HepG2 (cell line): ENCODE measurements around the gene SCFD2. TPM values are rescaled to one million over a fixed set of nuclear protein-coding genes. Genes with fewer than 3 reads are reported as not detected.

Experiments used
- ATAC-seq: fragments of 200-7000 bp; cut with Tn5 transposase; 3 replicates; pipeline ENCODE4 v1.9.1; 2020; ENCODE audit warnings: mild to moderate bottlenecking, moderate library complexity
- BruUV-seq: library from RNA; stranded (reverse); fragments of 400-500 nt; replicated peaks from 2 replicates; lab custom pipeline; 2021; lab: Mats Ljungman, UMichigan
- CTCF ChIA-PET: fragments of 300-600 bp; formaldehyde crosslinking; extraction: SDS; loops from one replicate; lab custom pipeline; 2021; ENCODE audit warnings: low total read pairs, inconsistent platforms, low intra/inter-chr PET ratio; lab: Yijun Ruan, JAX
- POLR2A ChIA-PET: fragments of 350-600 bp; sonication (Branson Sonifier 250); formaldehyde crosslinking; loops from one replicate; lab custom pipeline; 2020; ENCODE audit warnings: antibody characterized with exemption, inconsistent platforms; lab: Yijun Ruan, JAX
- DNase-seq: peaks from one replicate; pipeline ENCODE4 v3.0.0-alpha.2; 2015; ENCODE audit warnings: low spot score
- FAIRE-seq: peaks from 3 replicates; lab custom pipeline; 2011; peaks lifted over from hg19 to GRCh38; lab: Jason Lieb, UNC
- H2AFZ ChIP-seq: one replicate; pipeline ENCODE4 v1.6.1; 2011; ENCODE audit warnings: low read length, inconsistent platforms
- H3K27ac ChIP-seq: fragments of 300-600 bp; 3 replicates; pipeline ENCODE4 v1.8.0; 2011; ENCODE audit warnings: mixed run types, mild to moderate bottlenecking, mixed read lengths, low read length, inconsistent platforms; ENCODE audit not compliant: insufficient read depth; ENCODE audit errors: extremely low read length
- H3K27me3 ChIP-seq, 2 experiments: fragments of 200-600 bp in 1 of 2; 2 replicates in 1 of 2; 3 replicates in 1 of 2; pipeline versions ENCODE4 v1.6.0 to v1.8.0; 2011; ENCODE audit warnings: low read length in 2 of 2, mild to moderate bottlenecking in 2 of 2, moderate library complexity in 2 of 2, inconsistent platforms in 1 of 2; ENCODE audit not compliant: insufficient read depth in 2 of 2, control insufficient read depth in 1 of 2
- H3K36me3 ChIP-seq, 2 experiments: fragments of 200-600 bp in 1 of 2; replicated peaks in 1 of 2; 2 replicates in 1 of 2; 3 replicates in 1 of 2; pipeline versions ENCODE4 v1.5.1 to v1.8.0; 2011; ENCODE audit warnings: low read length in 2 of 2, inconsistent platforms in 1 of 2; ENCODE audit not compliant: insufficient read depth in 2 of 2, control insufficient read depth in 1 of 2
- H3K4me1 ChIP-seq: 2 replicates; pipeline ENCODE4 v1.5.1; 2012; ENCODE audit warnings: low read length, inconsistent platforms; ENCODE audit not compliant: insufficient read depth
- H3K4me2 ChIP-seq: 2 replicates; pipeline ENCODE4 v1.6.0; 2011; ENCODE audit warnings: low read depth, low read length, inconsistent platforms
- H3K4me3 ChIP-seq, 3 experiments: fragments of 200-600 bp in 1 of 3; sonication (generic), shearing (Covaris generic) in 1 of 3; replicated peaks in 1 of 3; 2 replicates each; pipeline ENCODE4 v1.5.1; 2011 to 2016; ENCODE audit warnings: low read length in 3 of 3, inconsistent platforms in 2 of 3, low read depth in 2 of 3, mild to moderate bottlenecking in 2 of 3, control low read depth in 1 of 3, mixed read lengths in 1 of 3; ENCODE audit not compliant: insufficient read depth in 1 of 3
- H3K79me2 ChIP-seq: one replicate; pipeline ENCODE4 v1.6.1; 2011; ENCODE audit warnings: low read length, inconsistent platforms; ENCODE audit not compliant: insufficient read depth
- H3K9ac ChIP-seq: 2 replicates; pipeline ENCODE4 v1.6.0; 2011; ENCODE audit warnings: mild to moderate bottlenecking, low read depth, low read length, inconsistent platforms; ENCODE audit not compliant: insufficient read depth
- H3K9me3 ChIP-seq: 2 replicates; pipeline ENCODE4 v1.5.1; 2012; ENCODE audit warnings: mild to moderate bottlenecking, low read length
- H4K20me1 ChIP-seq: 2 replicates; pipeline ENCODE4 v1.6.0; 2011; ENCODE audit warnings: inconsistent platforms, mild to moderate bottlenecking, low read length, moderate library complexity; ENCODE audit not compliant: insufficient read depth
- ADNP ChIP-seq: sonication (generic); formaldehyde crosslinking; IDR thresholded peaks from 2 replicates; pipeline ENCODE4 v1.4.0; 2020; ENCODE audit warnings: missing genetic modification reagents
- CREM ChIP-seq, 2 experiments: sonication (generic) in 1 of 2; formaldehyde crosslinking in 1 of 2; IDR thresholded peaks; 2 replicates each; pipeline versions ENCODE4 v1.4.0 to v1.6.1; 2016 to 2020; ENCODE audit warnings: antibody characterized with exemption in 1 of 2, mild to moderate bottlenecking in 1 of 2, missing genetic modification reagents in 1 of 2
- ETV5 ChIP-seq: IDR thresholded peaks from 2 replicates; pipeline ENCODE4 v1.6.1; 2018; ENCODE audit warnings: missing biosample characterization, missing genetic modification reagents, inconsistent platforms, borderline replicate concordance
- EZH2 ChIP-seq: conservative IDR thresholded peaks from 2 replicates; pipeline ENCODE4 v1.6.1; 2012; ENCODE audit warnings: mild to moderate bottlenecking, low read depth, low read length, moderate library complexity
- PLRG1 ChIP-seq: fragments of 450-650 bp; conservative IDR thresholded peaks from 2 replicates; pipeline ENCODE4 v1.6.1; 2016
- RAD21 ChIP-seq: fragments of 450-650 bp; formaldehyde crosslinking; IDR thresholded peaks from 2 replicates; pipeline ENCODE4 v1.5.0; 2020; ENCODE audit warnings: mild to moderate bottlenecking
- RXRB ChIP-seq: IDR thresholded peaks from 2 replicates; pipeline ENCODE4 v1.6.1; 2016; ENCODE audit warnings: borderline replicate concordance, missing genetic modification reagents, missing compliant biosample characterization
- ZBTB7B ChIP-seq: sonication (generic); formaldehyde crosslinking; IDR thresholded peaks from 2 replicates; pipeline ENCODE4 v1.4.0; 2020; ENCODE audit warnings: missing genetic modification reagents
- ZNF12 ChIP-seq: sonication (generic); formaldehyde crosslinking; IDR thresholded peaks from 2 replicates; pipeline ENCODE4 v1.5.0; 2020; ENCODE audit warnings: missing genetic modification reagents
- ZNF83 ChIP-seq: sonication (generic); formaldehyde crosslinking; IDR thresholded peaks from 2 replicates; pipeline ENCODE4 v1.4.0; 2020; ENCODE audit warnings: missing genetic modification reagents, mild to moderate bottlenecking, borderline replicate concordance
- WGBS: methylation state at CpG from one replicate; pipeline ENCODE4 v1.1.6; 2017; ENCODE audit warnings: low lambda C conversion rate; 5-methylcytosine and 5-hydroxymethylcytosine counted together
- in situ Hi-C: cut with HindIII; loops from 2 replicates; pipeline ENCODE4 v1.10.0; 2017; ENCODE audit warnings: low pct_unique_long_range_greater_than_20kb; ENCODE audit not compliant: extremely low pct_ligation_motif_present
- intact Hi-C: fragments of 100-400 bp; cut with micrococcal nuclease; formaldehyde crosslinking; loops from one replicate; pipeline ENCODE4 v1.10.0; 2022; ENCODE audit not compliant: unreplicated experiment
- polyA plus RNA-seq, 8 experiments: library from polyadenylated mRNA; depleted of rRNA in 3 of 8; stranded (reverse) in 7 of 8; unstranded in 1 of 8; fragments of >200 nt; fragmentation: Illumina TruSeq in 4 of 8; extraction: Trizol in 4 of 8; gene quantifications; 2 replicates each; pipeline versions ENCODE4 v1.2.1 to v1.2.3, GENCODE V29; 2011 to 2016; ENCODE audit warnings: low read depth in 4 of 8, missing spikeins in 1 of 8, mixed read lengths in 1 of 8; ENCODE audit not compliant: insufficient read depth in 1 of 8
- total RNA-seq, 5 experiments: library from RNA; depleted of rRNA; stranded (reverse); fragments of >200 nt; fragmentation: Illumina TruSeq; extraction: Trizol; gene quantifications; 2 replicates each; pipeline ENCODE4 v1.2.3, GENCODE V29; 2016; ENCODE audit warnings: low read depth in 1 of 5
- TF ChIP-seq, protein P1 (sequence below), 2 experiments: sonication (generic) in 1 of 2; formaldehyde crosslinking in 1 of 2; IDR thresholded peaks; 2 replicates each; pipeline versions ENCODE4 v1.4.0 to v1.6.1; 2018 to 2020; ENCODE audit warnings: missing genetic modification reagents in 2 of 2, borderline replicate concordance in 1 of 2, low read depth in 1 of 2, mild to moderate bottlenecking in 1 of 2, missing biosample characterization in 1 of 2
- TF ChIP-seq, protein P2 (sequence below): sonication (generic); formaldehyde crosslinking; IDR thresholded peaks from 2 replicates; pipeline ENCODE4 v1.5.1; 2020; ENCODE audit warnings: missing genetic modification reagents, mild to moderate bottlenecking, borderline replicate concordance
- TF ChIP-seq, protein P3 (sequence below): sonication (generic); formaldehyde crosslinking; IDR thresholded peaks from 2 replicates; pipeline ENCODE4 v1.8.1; 2023; ENCODE audit warnings: mild to moderate bottlenecking, moderate library complexity, missing genetic modification reagents

SCFD2 gene
- total and polyA plus RNA-seq, 2 of the 13 experiments (the other 11 are each of a cell fraction or from before 2014, with no cell fraction given) = 4.6 to 15.6 TPM

DNA sequence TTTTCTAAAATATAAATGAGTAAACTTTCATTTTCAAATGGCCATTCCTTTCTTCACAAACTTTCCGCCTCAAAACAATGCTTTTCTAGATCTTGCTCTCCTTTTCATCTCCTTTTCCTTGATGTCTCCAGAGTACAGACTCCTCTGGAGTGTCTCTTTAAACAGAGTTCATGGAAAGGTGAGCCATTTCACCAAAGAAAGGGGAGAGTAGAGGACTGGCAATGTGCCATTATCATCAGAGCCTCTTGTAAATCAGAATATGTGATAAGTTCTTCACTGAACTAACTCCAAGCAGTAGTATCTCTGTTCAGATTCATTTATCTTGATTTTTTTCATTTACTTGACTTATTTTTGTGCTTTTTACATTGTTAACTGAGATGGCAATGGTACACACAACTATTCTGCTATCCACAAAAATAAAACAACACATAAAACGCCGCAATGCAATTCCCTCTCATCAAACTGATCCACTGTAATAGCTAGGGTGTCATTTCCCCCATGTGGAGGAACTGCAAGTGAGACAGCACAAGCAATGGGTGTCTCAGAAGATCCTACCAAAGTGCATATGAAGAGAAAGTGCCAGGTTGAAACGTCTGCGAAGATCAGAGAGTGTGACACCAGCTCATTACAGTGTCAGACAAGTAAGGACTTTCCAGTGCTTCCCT, 378.3 kb downstream of the SCFD2 start:
- no peak overlapping the region for H3K27ac ChIP-seq
- H3K9me3 ChIP-seq = no peaks in the 10 kb centered on the region
- H3K4me3 ChIP-seq = no peak overlapping the region
- in situ Hi-C loops (loop anchor here (25.0 kb wide), 1 partner anchor 275 kb away; no protein-coding TSS in a partner anchor), intact Hi-C loops (no loop called here)
- no peak overlapping the region for H3K4me2 ChIP-seq
- no peaks in the 10 kb centered on the region for H3K79me2 ChIP-seq
- ChIA-PET POLR2A (no interaction called here), CTCF (no interaction called here)
- no TSS peak for BruUV-seq
- no peak overlapping the region for H2AFZ ChIP-seq
- 93% methylated on average over 5 of the region's 5 CpGs for WGBS
- no peaks in the 10 kb centered on the region for H3K27me3 ChIP-seq
- no peaks in the 10 kb centered on the region for H4K20me1 ChIP-seq
- no peak for DNase-seq
- no peaks in the 10 kb centered on the region for H3K36me3 ChIP-seq
- ATAC-seq = no peak
- TF ChIP-seq ZBTB7B (CRISPR knock-in tag) = no peak
- no peak for TF ChIP-seq ETV5 (CRISPR knock-in tag)
- TF ChIP-seq RAD21 (CRISPR knock-in tag) = no peak
- no peak for TF ChIP-seq ZNF83 (CRISPR knock-in tag)
- TF ChIP-seq, protein P1, sequence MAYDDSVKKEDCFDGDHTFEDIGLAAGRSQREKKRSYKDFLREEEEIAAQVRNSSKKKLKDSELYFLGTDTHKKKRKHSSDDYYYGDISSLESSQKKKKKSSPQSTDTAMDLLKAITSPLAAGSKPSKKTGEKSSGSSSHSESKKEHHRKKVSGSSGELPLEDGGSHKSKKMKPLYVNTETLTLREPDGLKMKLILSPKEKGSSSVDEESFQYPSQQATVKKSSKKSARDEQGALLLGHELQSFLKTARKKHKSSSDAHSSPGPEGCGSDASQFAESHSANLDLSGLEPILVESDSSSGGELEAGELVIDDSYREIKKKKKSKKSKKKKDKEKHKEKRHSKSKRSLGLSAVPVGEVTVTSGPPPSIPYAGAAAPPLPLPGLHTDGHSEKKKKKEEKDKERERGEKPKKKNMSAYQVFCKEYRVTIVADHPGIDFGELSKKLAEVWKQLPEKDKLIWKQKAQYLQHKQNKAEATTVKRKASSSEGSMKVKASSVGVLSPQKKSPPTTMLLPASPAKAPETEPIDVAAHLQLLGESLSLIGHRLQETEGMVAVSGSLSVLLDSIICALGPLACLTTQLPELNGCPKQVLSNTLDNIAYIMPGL (CRISPR knock-in tag; IDR thresholded peaks at IDR 0.05; ENCODE audit: borderline replicate concordance in 1 of 2, low read depth in 1 of 2) = no peak
- TF ChIP-seq, protein P2, sequence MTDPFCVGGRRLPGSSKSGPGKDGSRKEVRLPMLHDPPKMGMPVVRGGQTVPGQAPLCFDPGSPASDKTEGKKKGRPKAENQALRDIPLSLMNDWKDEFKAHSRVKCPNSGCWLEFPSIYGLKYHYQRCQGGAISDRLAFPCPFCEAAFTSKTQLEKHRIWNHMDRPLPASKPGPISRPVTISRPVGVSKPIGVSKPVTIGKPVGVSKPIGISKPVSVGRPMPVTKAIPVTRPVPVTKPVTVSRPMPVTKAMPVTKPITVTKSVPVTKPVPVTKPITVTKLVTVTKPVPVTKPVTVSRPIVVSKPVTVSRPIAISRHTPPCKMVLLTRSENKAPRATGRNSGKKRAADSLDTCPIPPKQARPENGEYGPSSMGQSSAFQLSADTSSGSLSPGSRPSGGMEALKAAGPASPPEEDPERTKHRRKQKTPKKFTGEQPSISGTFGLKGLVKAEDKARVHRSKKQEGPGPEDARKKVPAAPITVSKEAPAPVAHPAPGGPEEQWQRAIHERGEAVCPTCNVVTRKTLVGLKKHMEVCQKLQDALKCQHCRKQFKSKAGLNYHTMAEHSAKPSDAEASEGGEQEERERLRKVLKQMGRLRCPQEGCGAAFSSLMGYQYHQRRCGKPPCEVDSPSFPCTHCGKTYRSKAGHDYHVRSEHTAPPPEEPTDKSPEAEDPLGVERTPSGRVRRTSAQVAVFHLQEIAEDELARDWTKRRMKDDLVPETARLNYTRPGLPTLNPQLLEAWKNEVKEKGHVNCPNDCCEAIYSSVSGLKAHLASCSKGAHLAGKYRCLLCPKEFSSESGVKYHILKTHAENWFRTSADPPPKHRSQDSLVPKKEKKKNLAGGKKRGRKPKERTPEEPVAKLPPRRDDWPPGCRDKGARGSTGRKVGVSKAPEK = no peak
- TF ChIP-seq EZH2 = no peak
- TF ChIP-seq, protein P3, sequence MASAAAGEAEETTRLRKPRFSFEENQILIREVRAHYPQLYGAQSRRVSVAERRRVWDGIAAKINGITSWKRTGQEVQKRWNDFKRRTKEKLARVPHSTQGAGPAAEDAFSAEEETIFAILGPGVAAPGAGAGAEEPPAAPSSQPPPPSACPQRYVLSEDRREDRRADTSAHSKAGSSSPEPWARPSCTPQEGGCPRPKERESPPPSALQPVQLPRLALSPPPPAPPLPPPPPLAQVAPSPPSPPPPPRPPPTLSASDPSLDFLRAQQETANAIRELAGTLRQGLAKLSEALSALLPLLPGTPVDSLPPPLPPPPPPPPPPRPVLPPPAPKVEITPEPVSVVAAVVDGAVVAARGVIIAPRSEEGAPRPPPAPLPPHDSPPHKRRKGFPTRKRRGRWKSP = no peak
- no peak for TF ChIP-seq PLRG1
- TF ChIP-seq CREM (IDR thresholded peaks at IDR 0.05) = no peak
- no peak for TF ChIP-seq CREM (CRISPR knock-in tag; IDR thresholded peaks at IDR 0.05)
- TF ChIP-seq ZNF12 (CRISPR knock-in tag) = no peak
- TF ChIP-seq RXRB (CRISPR knock-in tag) = no peak
- no peak for TF ChIP-seq ADNP (CRISPR knock-in tag)
- no peak for FAIRE-seq
- H3K4me1 ChIP-seq = peaks cover 20% of the 10 kb centered on the region
- H3K9ac ChIP-seq = no peak overlapping the region
